GM12878 (cell line): ENCODE measurements around the gene IRF7. TPM values are rescaled to one million over a fixed set of nuclear protein-coding genes. Genes with fewer than 3 reads are reported as not detected.

Source experiments
- EP300 ChIP-seq, 2 experiments: fragments of 150-350 bp in 1 of 2; IDR thresholded peaks; 2 replicates each; pipeline ENCODE4 v1.6.1; 2011 to 2012; ENCODE audit warnings: low read depth in 2 of 2, low read length in 2 of 2, borderline replicate concordance in 1 of 2, improper control_type of control experiment in 1 of 2, inconsistent platforms in 1 of 2; ENCODE audit not compliant: control insufficient read depth in 1 of 2
- NRF1 ChIP-seq: conservative IDR thresholded peaks from 2 replicates; pipeline ENCODE4 v1.6.1; 2011; ENCODE audit warnings: mild to moderate bottlenecking, low read depth, low read length, improper control_type of control experiment
- ZNF622 ChIP-seq: fragments of 450-650 bp; IDR thresholded peaks from 2 replicates; pipeline ENCODE4 v1.6.1; 2017; ENCODE audit warnings: mild to moderate bottlenecking, inconsistent platforms
- polyA plus RNA-seq, 11 experiments: library from polyadenylated mRNA; depleted of rRNA in 4 of 11; unstranded in 6 of 11; stranded (reverse) in 5 of 11; fragments of >200 nt; fragmentation: Nextera tagmentation in 4 of 11; fragmentation: Illumina TruSeq in 1 of 11; extraction: Ambion mirVana in 4 of 11; extraction: Trizol in 1 of 11; gene quantifications; 1 replicate in 1 of 11; 2 replicates in 10 of 11; pipeline versions ENCODE4 v1.2.1 to v1.2.3, GENCODE V29; 2011 to 2016; ENCODE audit warnings: inconsistent platforms in 2 of 11, missing spikeins in 2 of 11, low read depth in 1 of 11
- total RNA-seq, 4 experiments: library from RNA; depleted of rRNA in 3 of 4; stranded (reverse); fragments of >200 nt in 3 of 4; fragmentation: Illumina TruSeq in 1 of 4; extraction: Trizol in 1 of 4; gene quantifications; 2 replicates each; pipeline versions ENCODE4 v1.2.1 to v1.2.3, GENCODE V29; 2013 to 2021
- TF ChIP-seq, protein P1 (sequence below): fragments of 450-650 bp; formaldehyde crosslinking; IDR thresholded peaks from 2 replicates; pipeline ENCODE4 v1.4.0; 2022; ENCODE audit warnings: mild to moderate bottlenecking, moderate library complexity
- TF ChIP-seq, protein P2 (sequence below): fragments of 450-650 bp; IDR thresholded peaks from 2 replicates; pipeline ENCODE4 v1.6.1; 2017; ENCODE audit warnings: antibody characterized with exemption, mild to moderate bottlenecking, moderate library complexity

The IRF7 gene
- total and polyA plus RNA-seq, 10 of the 15 experiments (the other 5 are each of a cell fraction or from before 2014, with no cell fraction given) = 4.4 to 141 (median 67.6) TPM

- TF ChIP-seq, protein P1, sequence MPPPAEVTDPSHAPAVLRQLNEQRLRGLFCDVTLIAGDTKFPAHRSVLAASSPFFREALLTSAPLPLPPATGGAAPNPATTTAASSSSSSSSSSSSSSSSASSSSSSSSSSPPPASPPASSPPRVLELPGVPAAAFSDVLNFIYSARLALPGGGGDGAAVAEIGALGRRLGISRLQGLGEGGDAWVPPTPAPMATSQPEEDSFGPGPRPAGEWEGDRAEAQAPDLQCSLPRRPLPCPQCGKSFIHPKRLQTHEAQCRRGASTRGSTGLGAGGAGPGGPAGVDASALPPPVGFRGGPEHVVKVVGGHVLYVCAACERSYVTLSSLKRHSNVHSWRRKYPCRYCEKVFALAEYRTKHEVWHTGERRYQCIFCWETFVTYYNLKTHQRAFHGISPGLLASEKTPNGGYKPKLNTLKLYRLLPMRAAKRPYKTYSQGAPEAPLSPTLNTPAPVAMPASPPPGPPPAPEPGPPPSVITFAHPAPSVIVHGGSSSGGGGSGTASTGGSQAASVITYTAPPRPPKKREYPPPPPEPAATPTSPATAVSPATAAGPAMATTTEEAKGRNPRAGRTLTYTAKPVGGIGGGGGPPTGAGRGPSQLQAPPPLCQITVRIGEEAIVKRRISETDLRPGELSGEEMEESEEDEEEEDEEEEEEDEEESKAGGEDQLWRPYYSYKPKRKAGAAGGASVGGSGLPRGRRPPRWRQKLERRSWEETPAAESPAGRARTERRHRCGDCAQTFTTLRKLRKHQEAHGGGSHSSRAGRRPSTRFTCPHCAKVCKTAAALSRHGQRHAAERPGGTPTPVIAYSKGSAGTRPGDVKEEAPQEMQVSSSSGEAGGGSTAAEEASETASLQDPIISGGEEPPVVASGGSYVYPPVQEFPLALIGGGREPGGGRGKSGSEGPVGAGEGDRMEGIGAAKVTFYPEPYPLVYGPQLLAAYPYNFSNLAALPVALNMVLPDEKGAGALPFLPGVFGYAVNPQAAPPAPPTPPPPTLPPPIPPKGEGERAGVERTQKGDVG (CRISPR knock-in tag) = no peak
- TF ChIP-seq, protein P2, sequence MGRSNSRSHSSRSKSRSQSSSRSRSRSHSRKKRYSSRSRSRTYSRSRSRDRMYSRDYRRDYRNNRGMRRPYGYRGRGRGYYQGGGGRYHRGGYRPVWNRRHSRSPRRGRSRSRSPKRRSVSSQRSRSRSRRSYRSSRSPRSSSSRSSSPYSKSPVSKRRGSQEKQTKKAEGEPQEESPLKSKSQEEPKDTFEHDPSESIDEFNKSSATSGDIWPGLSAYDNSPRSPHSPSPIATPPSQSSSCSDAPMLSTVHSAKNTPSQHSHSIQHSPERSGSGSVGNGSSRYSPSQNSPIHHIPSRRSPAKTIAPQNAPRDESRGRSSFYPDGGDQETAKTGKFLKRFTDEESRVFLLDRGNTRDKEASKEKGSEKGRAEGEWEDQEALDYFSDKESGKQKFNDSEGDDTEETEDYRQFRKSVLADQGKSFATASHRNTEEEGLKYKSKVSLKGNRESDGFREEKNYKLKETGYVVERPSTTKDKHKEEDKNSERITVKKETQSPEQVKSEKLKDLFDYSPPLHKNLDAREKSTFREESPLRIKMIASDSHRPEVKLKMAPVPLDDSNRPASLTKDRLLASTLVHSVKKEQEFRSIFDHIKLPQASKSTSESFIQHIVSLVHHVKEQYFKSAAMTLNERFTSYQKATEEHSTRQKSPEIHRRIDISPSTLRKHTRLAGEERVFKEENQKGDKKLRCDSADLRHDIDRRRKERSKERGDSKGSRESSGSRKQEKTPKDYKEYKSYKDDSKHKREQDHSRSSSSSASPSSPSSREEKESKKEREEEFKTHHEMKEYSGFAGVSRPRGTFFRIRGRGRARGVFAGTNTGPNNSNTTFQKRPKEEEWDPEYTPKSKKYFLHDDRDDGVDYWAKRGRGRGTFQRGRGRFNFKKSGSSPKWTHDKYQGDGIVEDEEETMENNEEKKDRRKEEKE = no peak
- no peak for TF ChIP-seq ZNF622
- TF ChIP-seq EP300 (IDR thresholded peaks at IDR 0.05; ENCODE audit: borderline replicate concordance in 1 of 2, control insufficient read depth in 1 of 2, low read depth in 2 of 2, low read length in 2 of 2) = no peak
- TF ChIP-seq NRF1 = no peak
Observed at GRCh38 chr11:603154-603553, 12.6 kb downstream of the IRF7 start (continued).
